OCI-LY3 (cell line): ENCODE measurements around the gene ABCC6.
A peak's percentile ranks its signal among the peaks of the same experiment; 100 is the strongest.
"Not testable (repeated sequence)": the region's sequence is repeated elsewhere in the genome, so short reads cannot be mapped to it uniquely, and the experiment has no call there.

ENCODE experiments used
- H2AFZ ChIP-seq: fragments of 200-600, 300-600 bp; shearing (Covaris generic); 2 replicates; pipeline ENCODE4 v1.6.0; 2014; ENCODE audit warnings: antibody characterized with exemption, low read depth, low read length
- H3K27ac ChIP-seq: fragments of 200-600, 300-600 bp; sonication (generic); 2 replicates; pipeline ENCODE4 v1.5.1; 2014; ENCODE audit warnings: mild to moderate bottlenecking, low read length, moderate library complexity, mixed read lengths
- H3K27me3 ChIP-seq: fragments of 200-600, 300-600 bp; sonication (generic); 2 replicates; pipeline ENCODE4 v1.6.1; 2014; ENCODE audit warnings: low read depth, low read length, mixed read lengths
- H3K36me3 ChIP-seq: fragments of 200-600, 300-600 bp; sonication (generic); replicated peaks from 2 replicates; pipeline ENCODE3; 2014; ENCODE audit warnings: low read depth, low read length, mixed read lengths
- H3K4me1 ChIP-seq: fragments of 300-600, 200-600 bp; sonication (generic); 2 replicates; pipeline ENCODE4 v1.6.1; 2014; ENCODE audit warnings: low read length, mixed read lengths
- H3K4me2 ChIP-seq: fragments of 200-600, 300-600 bp; sonication (generic); 2 replicates; pipeline ENCODE4 v1.6.1; 2014; ENCODE audit warnings: low read length, mixed read lengths
- H3K4me3 ChIP-seq: fragments of 300-600, 200-600 bp; sonication (generic); 2 replicates; pipeline ENCODE4 v1.5.1; 2014; ENCODE audit warnings: antibody characterized with exemption, mild to moderate bottlenecking, low read length, moderate library complexity
- H3K79me2 ChIP-seq: fragments of 300-600, 200-600 bp; shearing (Covaris generic); 2 replicates; pipeline ENCODE4 v1.6.1; 2014; ENCODE audit warnings: mild to moderate bottlenecking, low read length, mixed read lengths
- H3K9ac ChIP-seq: fragments of 300-600, 200-600 bp; shearing (Covaris generic); 2 replicates; pipeline ENCODE4 v1.6.0; 2014; ENCODE audit warnings: mild to moderate bottlenecking, low read length, moderate library complexity
- H3K9me3 ChIP-seq: fragments of 200-600, 300-600 bp; shearing (Covaris generic); 2 replicates; pipeline ENCODE4 v1.6.1; 2014; ENCODE audit warnings: low read length, mixed read lengths; ENCODE audit not compliant: insufficient read depth
- H4K20me1 ChIP-seq: fragments of 200-600, 300-600 bp; sonication (generic); 2 replicates; pipeline ENCODE4 v1.6.1; 2016; ENCODE audit warnings: low read length, mixed read lengths; ENCODE audit not compliant: insufficient read depth
- TF ChIP-seq, protein P1 (sequence below): fragments of 200-600, 300-600 bp; sonication (generic); IDR thresholded peaks from 2 replicates; pipeline ENCODE4 v1.5.1; 2014; ENCODE audit warnings: antibody characterized with exemption, low read length, low read depth

ABCC6 gene

DNA sequence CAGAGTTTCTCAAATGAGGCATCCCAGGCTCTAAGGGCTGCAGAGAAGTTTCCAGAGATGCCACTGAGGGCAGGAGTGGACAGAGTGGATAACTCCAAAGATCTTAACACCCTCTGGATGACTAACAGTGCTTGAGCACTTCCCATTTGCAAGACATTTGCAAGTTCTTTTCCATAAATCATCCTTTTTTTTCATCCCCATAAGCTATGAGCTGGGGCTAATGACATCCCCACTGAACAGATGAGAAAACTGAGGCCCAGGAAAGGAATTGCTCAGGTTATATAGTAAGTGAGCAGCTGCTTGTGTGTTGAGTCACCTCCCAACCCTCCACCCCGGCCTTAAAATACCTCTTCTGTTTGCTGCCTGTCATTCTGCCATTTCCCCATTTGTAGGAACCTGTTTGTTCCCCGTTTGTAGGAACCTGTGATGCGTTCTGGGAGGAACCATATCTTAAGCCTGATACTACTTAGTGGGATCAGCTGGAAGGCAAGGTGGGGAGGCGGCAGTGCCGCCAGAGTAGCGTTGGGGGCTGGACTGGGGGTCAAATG lies 15.4 kb downstream of the ABCC6 start:
- not testable (repeated sequence) for H3K9me3 ChIP-seq, H3K9ac ChIP-seq, H2AFZ ChIP-seq, H3K79me2 ChIP-seq, H3K36me3 ChIP-seq, H3K27me3 ChIP-seq, H4K20me1 ChIP-seq, H3K4me3 ChIP-seq
- Histone ChIP-seq H3K27ac (peak overlapping the region; percentile 61; the same call in 1 of the 2 replicates), H3K4me1 (peaks cover 23% of the 10 kb centered on the region), H3K4me2 (peak overlapping the region; percentile 50; the same call in 1 of the 2 replicates)

DNA sequence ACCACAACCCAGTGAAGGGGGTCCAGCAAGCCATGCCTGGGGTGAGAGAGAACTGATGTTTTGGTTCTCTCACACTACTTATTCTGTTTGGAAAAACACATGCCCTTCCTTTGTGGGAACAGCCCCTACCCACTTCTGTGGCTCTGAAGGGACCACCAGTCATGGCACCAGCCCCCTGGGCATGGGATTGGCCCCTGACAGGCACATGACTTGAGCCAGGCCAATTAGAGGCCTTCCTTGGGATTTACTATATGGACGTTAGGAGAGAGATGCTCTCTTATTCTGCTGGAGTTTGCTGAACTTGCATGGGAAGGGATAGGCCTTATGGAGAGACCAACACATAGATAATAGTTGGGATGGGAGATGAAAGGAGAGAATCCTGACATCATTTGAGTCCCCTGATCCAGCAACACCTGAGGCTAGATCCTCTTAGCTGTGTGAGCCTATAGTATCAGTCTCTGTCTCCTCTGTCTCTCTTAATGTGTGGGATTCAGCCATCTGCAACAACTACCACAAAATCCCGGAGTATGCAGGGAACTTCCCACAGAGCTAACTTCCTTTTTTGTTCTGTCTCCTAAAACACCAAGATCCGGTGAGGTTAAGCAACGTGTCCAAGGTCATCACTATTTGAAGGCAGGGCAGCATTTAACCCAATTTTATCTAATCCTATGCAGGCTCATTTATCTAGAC lies 16.1 kb downstream of the ABCC6 start:
- H3K27me3 ChIP-seq, H3K36me3 ChIP-seq, H3K79me2 ChIP-seq, H3K9me3 ChIP-seq, H2AFZ ChIP-seq, H4K20me1 ChIP-seq: not testable (repeated sequence)
- Histone ChIP-seq H3K27ac (peak overlapping the region; percentile 61), H3K4me1 (peaks cover 28% of the 10 kb centered on the region), H3K4me2 (peak overlapping the region; percentile 50), H3K4me3 (0 out of 2 replicates have a peak overlapping the region, but pooled peaks have one; percentile 24), H3K9ac (peak overlapping the region; percentile 10; the same call in 1 of the 2 replicates)

DNA sequence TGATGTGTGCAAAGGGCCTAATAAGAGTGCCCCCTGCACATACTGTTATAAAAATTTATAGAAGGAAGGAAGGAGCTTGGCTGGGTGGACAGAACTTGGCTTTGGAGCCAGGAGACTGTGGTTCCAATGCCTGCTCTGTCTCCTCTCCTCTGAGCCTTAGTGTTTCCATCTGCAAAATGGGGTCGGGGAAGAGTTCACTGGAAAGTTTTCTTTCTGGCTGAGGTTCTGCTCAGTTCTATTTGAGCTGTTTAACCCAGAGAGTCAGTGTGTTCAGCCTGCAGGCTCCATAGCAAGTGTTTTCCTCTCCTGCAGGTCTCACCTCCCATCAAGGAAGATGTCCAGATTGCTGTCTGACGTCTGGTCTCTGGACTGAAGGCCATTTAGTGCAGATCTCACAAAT lies 17.4 kb downstream of the ABCC6 start:
- H4K20me1 ChIP-seq, H3K27ac ChIP-seq: not testable (repeated sequence)

DNA sequence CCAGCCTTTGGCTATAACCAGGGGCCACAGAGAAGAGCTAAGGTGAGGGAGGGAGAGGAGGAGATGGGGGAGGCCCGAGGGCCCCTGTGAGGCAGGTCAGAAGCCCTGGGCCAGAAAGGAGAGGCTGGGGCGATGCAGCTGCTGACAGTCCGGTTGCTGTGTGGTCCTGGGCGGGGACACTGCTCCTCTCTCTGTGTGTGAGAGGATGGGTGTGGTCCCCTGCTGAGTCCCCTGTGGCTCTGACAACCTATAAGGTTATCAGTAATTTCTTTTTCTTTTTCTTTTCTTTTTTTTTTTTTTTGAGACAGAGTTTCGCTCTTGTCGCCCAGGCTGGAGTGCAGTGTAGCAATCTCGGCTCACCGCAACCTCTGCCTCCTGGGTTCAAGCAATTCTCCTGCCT lies 18.7 kb downstream of the ABCC6 start:
- not testable (repeated sequence) for H3K9ac ChIP-seq, H3K79me2 ChIP-seq, H3K9me3 ChIP-seq, H2AFZ ChIP-seq, H3K27me3 ChIP-seq, H3K4me3 ChIP-seq, H3K4me2 ChIP-seq, H3K27ac ChIP-seq, H4K20me1 ChIP-seq, H3K36me3 ChIP-seq
- H3K4me1 ChIP-seq: peaks cover 51% of the 10 kb centered on the region

More for the DNA sequence above, 17.4 kb downstream of the ABCC6 start:
- not testable (repeated sequence) for H3K9ac ChIP-seq, H3K36me3 ChIP-seq, H3K4me2 ChIP-seq, H3K9me3 ChIP-seq, H2AFZ ChIP-seq, H3K79me2 ChIP-seq, H3K4me3 ChIP-seq, H3K27me3 ChIP-seq
- peaks cover 41% of the 10 kb centered on the region for H3K4me1 ChIP-seq

DNA sequence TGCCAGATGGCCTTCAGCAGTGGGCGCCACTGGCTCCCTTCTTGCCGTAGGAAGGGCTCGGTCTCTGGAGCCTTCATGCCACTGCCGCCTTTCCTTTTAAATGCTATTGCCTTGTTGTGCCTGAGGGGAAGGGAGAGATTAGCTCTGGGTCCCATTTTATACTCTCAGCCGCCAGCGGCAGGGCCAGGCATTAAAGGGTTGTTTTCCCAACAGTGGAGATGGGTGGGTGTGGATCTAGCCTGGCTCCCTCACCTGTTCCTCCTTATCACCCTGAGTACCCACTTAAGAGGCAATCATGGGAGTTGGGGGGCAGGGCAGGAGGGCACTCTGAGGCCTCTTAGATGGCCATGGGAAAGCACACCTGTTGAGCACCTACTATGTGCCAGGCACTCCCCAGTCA lies 19.8 kb downstream of the ABCC6 start:
- H3K79me2 ChIP-seq, H3K9me3 ChIP-seq, H4K20me1 ChIP-seq, H3K27me3 ChIP-seq, H3K27ac ChIP-seq, H3K9ac ChIP-seq, H3K4me2 ChIP-seq, H3K36me3 ChIP-seq, H2AFZ ChIP-seq, H3K4me3 ChIP-seq: not testable (repeated sequence)
- H3K4me1 ChIP-seq: peaks cover 51% of the 10 kb centered on the region

DNA sequence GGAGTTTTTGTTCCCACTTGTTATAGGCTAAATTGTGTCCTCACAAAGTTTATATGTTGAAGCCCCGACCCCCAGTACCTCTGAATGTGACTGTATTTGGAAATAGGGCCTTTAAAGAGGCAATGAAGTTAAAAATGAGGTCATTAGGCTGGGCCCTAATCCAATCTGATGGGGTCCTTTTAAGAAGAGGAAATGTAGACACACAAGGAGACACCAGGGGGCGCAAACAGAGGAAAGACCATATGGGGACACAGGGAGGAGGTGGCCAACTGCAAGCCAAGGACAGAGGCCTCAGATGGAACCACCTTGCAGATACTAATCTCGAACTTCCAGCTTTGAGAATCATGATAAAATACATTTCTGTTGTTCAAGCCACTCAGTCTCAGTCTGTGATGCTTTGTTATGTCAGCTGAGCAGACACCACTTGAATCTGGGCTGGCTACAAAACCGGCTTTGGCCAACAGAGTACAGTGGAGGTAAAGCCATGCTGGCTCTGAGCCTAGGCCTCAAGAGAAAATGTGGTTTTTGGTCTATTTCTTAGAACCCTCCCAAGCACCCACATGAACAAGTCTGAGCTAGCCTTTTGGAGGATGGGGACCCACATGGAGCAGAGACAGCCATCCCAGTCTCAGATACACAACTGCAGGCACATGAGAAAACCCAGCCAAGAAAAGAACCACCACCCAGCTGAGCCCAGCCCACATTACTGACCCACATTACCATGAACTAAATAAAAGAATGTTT lies 20.7 kb downstream of the ABCC6 start:
- not testable (repeated sequence) for H3K27me3 ChIP-seq, H3K4me2 ChIP-seq, H4K20me1 ChIP-seq, H3K79me2 ChIP-seq, H3K4me3 ChIP-seq, H3K36me3 ChIP-seq, H2AFZ ChIP-seq, H3K9me3 ChIP-seq, H3K9ac ChIP-seq
- peak overlapping the region; percentile 77 for H3K27ac ChIP-seq
- TF ChIP-seq, protein P1, sequence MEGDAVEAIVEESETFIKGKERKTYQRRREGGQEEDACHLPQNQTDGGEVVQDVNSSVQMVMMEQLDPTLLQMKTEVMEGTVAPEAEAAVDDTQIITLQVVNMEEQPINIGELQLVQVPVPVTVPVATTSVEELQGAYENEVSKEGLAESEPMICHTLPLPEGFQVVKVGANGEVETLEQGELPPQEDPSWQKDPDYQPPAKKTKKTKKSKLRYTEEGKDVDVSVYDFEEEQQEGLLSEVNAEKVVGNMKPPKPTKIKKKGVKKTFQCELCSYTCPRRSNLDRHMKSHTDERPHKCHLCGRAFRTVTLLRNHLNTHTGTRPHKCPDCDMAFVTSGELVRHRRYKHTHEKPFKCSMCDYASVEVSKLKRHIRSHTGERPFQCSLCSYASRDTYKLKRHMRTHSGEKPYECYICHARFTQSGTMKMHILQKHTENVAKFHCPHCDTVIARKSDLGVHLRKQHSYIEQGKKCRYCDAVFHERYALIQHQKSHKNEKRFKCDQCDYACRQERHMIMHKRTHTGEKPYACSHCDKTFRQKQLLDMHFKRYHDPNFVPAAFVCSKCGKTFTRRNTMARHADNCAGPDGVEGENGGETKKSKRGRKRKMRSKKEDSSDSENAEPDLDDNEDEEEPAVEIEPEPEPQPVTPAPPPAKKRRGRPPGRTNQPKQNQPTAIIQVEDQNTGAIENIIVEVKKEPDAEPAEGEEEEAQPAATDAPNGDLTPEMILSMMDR: peak; percentile 32; the same call in 1 of the 2 replicates
- H3K4me1 ChIP-seq: peaks cover 44% of the 10 kb centered on the region

DNA sequence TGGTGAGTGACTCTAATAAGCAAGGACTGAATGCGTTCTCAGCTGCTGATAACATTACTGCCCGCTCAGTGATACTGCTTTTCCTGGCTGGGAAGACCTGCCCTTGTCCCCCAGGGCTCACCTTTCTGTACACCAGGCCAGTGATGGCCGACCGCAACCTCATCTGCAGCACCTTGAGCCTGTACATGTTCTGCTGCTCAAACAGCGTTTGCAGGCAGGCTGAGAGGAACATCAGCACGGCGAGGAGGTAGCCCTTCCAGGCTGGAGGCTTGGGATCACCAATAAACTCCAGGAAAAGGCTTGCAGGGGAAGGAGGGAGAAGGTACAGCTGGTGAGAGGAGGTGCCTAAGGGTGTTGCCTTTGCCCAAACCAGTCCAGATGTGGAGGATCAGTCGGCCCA lies 21.4 kb downstream of the ABCC6 start:
- Histone ChIP-seq H3K4me2 (peak overlapping the region; percentile 55), H3K27ac (peak overlapping the region; percentile 77), H3K4me1 (peaks cover 40% of the 10 kb centered on the region)
- not testable (repeated sequence) for H3K9ac ChIP-seq, H4K20me1 ChIP-seq, H3K27me3 ChIP-seq, H3K79me2 ChIP-seq, H3K36me3 ChIP-seq, H2AFZ ChIP-seq, H3K4me3 ChIP-seq, H3K9me3 ChIP-seq

DNA sequence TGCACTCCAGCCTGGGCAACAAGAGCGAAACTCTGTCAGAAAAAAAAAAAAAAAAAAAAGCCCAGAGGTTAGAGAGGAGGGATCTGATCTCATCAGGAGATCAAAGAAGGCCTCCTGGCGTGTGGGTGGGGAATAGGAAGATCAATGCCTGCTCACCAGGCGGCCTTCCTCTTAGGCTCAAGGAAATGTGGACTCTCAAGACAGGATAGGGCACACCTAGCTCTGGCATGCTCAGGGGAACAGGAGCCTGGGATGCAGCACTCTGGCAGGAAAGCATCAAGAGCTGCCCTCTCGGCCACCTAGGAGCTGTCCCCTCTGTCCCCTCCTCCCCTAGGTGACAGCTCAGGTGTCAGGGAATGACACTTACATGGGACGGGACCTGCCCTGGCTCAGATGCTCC lies 22.9 kb downstream of the ABCC6 start:
- not testable (repeated sequence) for H3K27ac ChIP-seq, H4K20me1 ChIP-seq, H2AFZ ChIP-seq, H3K4me2 ChIP-seq, H3K9ac ChIP-seq, H3K9me3 ChIP-seq, H3K79me2 ChIP-seq, H3K36me3 ChIP-seq, H3K4me3 ChIP-seq, H3K27me3 ChIP-seq
- H3K4me1 ChIP-seq: peaks cover 31% of the 10 kb centered on the region
